Testis (tissue), 2 donors: ENCODE data around the gene TMEM178B.

ENCODE experiments used
- POLR2A ChIP-seq: fragments of 450-650 bp; IDR thresholded peaks from one replicate; pipeline ENCODE4 v1.6.1; 2017; ENCODE audit warnings: antibody characterized with exemption, mild to moderate bottlenecking, moderate library complexity
- TF ChIP-seq, protein P1 (sequence below), 3 experiments: fragments of 450-650 bp in 2 of 3; fragments of 200-600 bp in 1 of 3; sonication (generic) in 1 of 3; IDR thresholded peaks; one replicate each; pipeline ENCODE4 v1.5.1; 2016 to 2019; ENCODE audit warnings: antibody characterized with exemption in 3 of 3, mild to moderate bottlenecking in 2 of 3, moderate library complexity in 1 of 3

DNA sequence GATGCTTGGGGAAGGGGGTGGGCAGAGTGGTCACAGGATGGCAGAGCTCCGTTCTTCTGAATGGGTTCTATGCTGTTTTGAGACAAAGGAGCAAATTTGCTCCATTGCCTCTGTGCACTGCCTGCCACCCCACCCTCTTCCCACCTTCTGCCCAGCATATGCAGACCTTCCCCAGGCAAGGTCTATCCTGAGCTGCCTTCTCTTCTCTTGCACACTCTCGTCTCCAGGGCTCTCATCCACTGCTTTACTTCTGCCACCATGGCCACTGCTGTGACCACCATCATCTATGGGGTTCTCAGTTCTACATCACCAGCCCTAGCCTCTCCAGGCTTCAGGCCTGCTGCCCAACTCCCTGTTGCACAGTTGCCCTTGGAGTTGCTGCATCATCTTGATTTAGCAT lies 230.4 kb downstream of the TMEM178B start:
- TF ChIP-seq, protein P1, sequence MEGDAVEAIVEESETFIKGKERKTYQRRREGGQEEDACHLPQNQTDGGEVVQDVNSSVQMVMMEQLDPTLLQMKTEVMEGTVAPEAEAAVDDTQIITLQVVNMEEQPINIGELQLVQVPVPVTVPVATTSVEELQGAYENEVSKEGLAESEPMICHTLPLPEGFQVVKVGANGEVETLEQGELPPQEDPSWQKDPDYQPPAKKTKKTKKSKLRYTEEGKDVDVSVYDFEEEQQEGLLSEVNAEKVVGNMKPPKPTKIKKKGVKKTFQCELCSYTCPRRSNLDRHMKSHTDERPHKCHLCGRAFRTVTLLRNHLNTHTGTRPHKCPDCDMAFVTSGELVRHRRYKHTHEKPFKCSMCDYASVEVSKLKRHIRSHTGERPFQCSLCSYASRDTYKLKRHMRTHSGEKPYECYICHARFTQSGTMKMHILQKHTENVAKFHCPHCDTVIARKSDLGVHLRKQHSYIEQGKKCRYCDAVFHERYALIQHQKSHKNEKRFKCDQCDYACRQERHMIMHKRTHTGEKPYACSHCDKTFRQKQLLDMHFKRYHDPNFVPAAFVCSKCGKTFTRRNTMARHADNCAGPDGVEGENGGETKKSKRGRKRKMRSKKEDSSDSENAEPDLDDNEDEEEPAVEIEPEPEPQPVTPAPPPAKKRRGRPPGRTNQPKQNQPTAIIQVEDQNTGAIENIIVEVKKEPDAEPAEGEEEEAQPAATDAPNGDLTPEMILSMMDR (IDR thresholded peaks at IDR 0.05) = no peak
- no peak for TF ChIP-seq POLR2A
